ENCODE results near the gene SCAF11. TPM values are rescaled to one million over a fixed set of nuclear protein-coding genes. Genes with fewer than 3 reads are reported as not detected.

SCAF11 gene
- total RNA-seq, 2 experiments from 2014 or later, result 131 to 137 TPM

DNA sequence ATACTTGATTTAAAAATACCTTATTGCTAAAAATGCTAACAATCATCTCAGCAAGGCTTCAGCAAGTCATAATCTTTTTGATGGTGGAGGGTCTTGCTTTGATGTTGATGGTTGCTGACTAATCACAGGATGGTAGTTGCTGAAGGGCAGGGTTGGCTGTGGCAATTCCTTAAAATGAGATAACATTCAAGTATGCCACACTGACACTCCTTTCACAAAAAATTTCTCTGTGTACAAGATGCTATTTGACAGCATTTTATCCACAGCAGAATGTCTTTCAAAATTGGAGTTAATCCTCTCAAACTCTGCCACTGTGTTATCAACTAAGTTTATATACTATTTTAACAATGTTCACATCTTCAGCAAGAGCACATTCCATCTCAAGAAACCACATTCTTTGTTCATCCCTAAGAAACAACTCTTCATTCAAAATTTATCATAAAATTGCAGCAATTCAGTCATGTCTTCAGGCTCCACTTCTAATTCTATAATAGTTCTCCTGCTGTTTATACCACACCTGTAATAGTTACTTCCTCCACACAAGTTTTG, 16.1 kb downstream of the SCAF11 start:
- H3K4me1 Mint-ChIP-seq, result peaks cover 47% of the 10 kb centered on the region
- H3K9me3 Mint-ChIP-seq (ENCODE audit: low read depth), result no peaks in the 10 kb centered on the region
- CTCF ChIA-PET, result no interaction called here
- ATAC-seq, result no peak
- H3K36me3 Mint-ChIP-seq, result peaks cover 62% of the 10 kb centered on the region
- no peak overlapping the region for H3K4me3 Mint-ChIP-seq
- H3K27me3 Mint-ChIP-seq, result no peaks in the 10 kb centered on the region
- H3K27ac Mint-ChIP-seq, result no peak overlapping the region
- no peak for DNase-seq

DNA sequence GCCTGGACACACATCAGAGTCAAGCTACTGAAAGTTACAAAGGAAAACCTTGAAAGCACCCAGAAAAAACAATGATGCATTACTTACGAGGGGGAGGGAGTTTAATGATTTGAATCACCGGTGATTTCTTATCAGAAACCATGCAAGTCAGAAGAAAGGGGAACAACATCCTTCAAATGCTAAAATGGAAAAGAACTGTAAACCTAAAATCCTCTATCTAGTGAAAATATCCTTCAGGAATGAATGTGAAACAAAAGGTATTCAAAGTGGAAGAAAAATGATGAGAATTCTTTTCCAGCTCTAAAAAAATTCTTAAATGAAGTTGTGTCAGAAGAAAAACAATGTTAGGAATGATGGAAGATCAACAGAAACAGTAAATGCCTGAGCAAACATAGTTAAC, 16.8 kb downstream of the SCAF11 start:
- DNase-seq (no peak), ATAC-seq (no peak)
- H3K4me1 Mint-ChIP-seq, result peaks cover 47% of the 10 kb centered on the region
- H3K4me3 Mint-ChIP-seq, result no peak overlapping the region
- H3K27ac Mint-ChIP-seq, result no peak overlapping the region
- H3K36me3 Mint-ChIP-seq, result peaks cover 63% of the 10 kb centered on the region
- H3K27me3 Mint-ChIP-seq, result no peaks in the 10 kb centered on the region
- no peaks in the 10 kb centered on the region for H3K9me3 Mint-ChIP-seq (ENCODE audit: low read depth)
- CTCF ChIA-PET, result no interaction called here

DNA sequence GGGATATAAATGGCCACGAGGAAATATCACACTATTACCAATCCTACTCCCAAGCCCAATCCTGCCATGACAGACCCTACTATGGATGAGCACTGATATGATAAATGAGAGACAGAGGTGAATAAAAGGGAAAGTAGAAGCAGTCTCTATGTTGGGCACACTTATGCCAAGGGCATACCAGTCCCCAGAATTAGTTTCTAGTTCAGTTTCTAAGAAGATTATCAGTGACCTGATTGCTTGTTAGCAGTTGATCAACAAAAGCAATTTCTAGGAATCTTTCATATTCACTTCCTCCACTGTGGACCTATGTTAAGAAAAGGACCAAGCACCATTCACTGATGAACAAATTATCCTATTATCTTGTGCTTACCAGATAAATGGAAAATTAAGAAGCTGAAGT, 20.0 kb downstream of the SCAF11 start:
- no peak for DNase-seq
- CTCF ChIA-PET, result no interaction called here
- no peak overlapping the region for H3K27ac Mint-ChIP-seq
- H3K4me3 Mint-ChIP-seq, result no peak overlapping the region
- no peaks in the 10 kb centered on the region for H3K27me3 Mint-ChIP-seq
- peaks cover 36% of the 10 kb centered on the region for H3K4me1 Mint-ChIP-seq
- no peaks in the 10 kb centered on the region for H3K9me3 Mint-ChIP-seq (ENCODE audit: low read depth)
- no peak for ATAC-seq
- peaks cover 56% of the 10 kb centered on the region for H3K36me3 Mint-ChIP-seq

DNA sequence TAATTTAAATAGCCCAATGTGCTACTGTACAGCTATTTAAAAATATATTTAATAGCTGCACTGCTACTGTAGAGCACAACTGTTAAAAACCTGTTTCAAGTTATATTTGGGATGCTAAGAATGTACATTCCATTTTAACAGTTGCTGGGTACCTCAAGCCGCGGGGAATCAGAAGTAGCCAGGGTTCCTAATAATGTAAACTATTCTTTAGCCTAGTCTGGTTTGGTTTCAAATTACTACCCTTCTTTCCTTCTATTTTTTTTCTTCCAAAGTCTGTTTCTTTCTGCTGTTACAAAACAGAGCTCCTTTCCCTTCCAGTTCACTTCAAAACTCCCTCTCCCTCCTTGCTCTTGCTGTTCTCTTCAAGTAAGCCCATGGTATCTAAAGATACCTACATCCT, 21.3 kb downstream of the SCAF11 start:
- DNase-seq (no peak), ATAC-seq (no peak)
- Mint-ChIP-seq H3K27ac (no peak overlapping the region), H3K9me3 (ENCODE audit: low read depth) (no peaks in the 10 kb centered on the region), H3K36me3 (peaks cover 58% of the 10 kb centered on the region), H3K27me3 (no peaks in the 10 kb centered on the region), H3K4me1 (peaks cover 31% of the 10 kb centered on the region), H3K4me3 (no peak overlapping the region)
- CTCF ChIA-PET, result no interaction called here

DNA sequence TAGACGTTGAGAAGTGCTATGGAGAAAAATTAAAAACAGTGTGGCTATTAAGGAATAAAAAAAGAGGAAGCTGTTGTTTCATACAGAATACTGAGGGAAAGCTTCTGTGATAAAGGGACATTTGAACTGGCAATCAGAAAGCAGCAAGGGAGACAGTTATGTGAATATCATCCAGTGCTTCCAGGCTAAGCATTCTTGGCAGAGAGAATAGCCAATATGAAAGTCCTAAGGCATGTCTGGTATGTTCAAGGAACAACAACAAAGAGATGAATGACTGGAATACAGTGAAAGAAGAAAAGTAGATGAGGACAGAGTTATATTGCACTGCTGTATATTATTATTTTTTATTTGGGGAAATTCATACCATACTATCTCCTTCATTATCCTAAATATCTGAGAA, 23.9 kb downstream of the SCAF11 start:
- H3K4me3 Mint-ChIP-seq, result no peak overlapping the region
- H3K27ac Mint-ChIP-seq, result no peak overlapping the region
- DNase-seq, result no peak
- peaks cover 21% of the 10 kb centered on the region for H3K4me1 Mint-ChIP-seq
- no peak for ATAC-seq
- peaks cover 62% of the 10 kb centered on the region for H3K36me3 Mint-ChIP-seq
- CTCF ChIA-PET, result interaction anchor here (1.0 kb wide), 1 partner anchor 9 kb away, joined by 3 read pairs; no protein-coding TSS in a partner anchor
- peaks cover 5% of the 10 kb centered on the region for H3K9me3 Mint-ChIP-seq (ENCODE audit: low read depth)
- no peaks in the 10 kb centered on the region for H3K27me3 Mint-ChIP-seq

DNA sequence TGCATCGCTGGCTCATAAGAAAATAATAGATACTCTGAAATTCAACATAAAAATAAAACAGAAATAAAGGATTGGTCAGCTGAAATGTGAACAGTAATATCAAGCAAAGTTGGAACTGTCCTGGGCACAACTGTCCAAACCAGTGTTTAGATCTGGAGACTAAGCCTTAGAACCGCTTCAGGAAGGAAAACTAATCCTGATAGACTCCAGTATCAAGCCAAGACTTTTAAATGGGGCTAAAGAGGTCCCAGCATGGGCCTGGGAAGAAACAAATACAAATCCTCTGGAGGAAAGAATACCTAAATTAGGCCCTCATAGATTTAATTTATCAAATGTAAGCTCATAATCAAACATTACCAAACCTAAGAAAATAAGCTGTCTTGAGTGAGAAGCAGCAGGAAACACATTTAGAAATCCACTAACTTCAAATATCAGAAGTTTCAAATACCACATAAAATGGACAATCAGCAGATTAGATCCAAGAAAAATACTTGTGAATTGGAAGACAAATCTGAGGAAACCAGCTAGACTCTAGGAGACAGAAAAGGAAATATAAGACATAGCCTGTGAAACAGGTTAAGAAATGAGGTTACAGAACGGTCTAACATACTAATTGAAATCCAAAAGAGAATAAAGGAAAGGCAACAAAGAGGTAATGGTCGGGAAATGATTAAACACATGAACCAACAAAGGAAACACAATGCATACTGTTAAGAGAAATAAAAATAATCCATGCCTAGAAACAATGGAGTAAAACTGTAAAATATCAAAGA, 27.6 kb downstream of the SCAF11 start:
- peaks cover 59% of the 10 kb centered on the region for H3K36me3 Mint-ChIP-seq

DNA sequence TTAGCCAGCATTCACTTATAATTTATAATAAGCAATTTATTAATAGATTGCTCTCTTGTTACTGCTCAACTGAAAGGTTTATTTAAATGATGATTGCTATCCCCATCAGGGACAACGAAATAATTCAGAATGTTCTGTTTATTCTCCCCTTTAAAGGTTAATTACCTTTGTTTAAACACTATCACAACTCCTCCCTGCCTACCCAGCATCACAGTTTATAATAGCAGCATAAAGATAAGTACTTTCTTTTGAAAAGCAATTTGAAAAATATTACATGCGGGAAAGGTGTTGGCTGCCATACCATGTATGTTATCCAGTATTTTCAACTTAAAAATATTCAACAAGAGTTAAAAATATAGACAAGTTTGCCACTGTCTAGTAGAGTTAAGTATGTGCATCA, 30.6 kb downstream of the SCAF11 start:
- Mint-ChIP-seq H3K9me3 (ENCODE audit: low read depth) (peaks cover 5% of the 10 kb centered on the region), H3K27ac (no peak overlapping the region), H3K36me3 (peaks cover 48% of the 10 kb centered on the region), H3K4me3 (no peak overlapping the region), H3K4me1 (peaks cover 4% of the 10 kb centered on the region), H3K27me3 (no peaks in the 10 kb centered on the region)
- no peak for DNase-seq
- ATAC-seq, result no peak
- CTCF ChIA-PET, result no interaction called here

More for the DNA sequence above, 27.6 kb downstream of the SCAF11 start:
- peaks cover 8% of the 10 kb centered on the region for H3K4me1 Mint-ChIP-seq
- DNase-seq, result no peak
- H3K4me3 Mint-ChIP-seq, result no peak overlapping the region
- no peak for ATAC-seq
- H3K27me3 Mint-ChIP-seq, result no peaks in the 10 kb centered on the region
- CTCF ChIA-PET, result no interaction called here
- no peak overlapping the region for H3K27ac Mint-ChIP-seq
- H3K9me3 Mint-ChIP-seq (ENCODE audit: low read depth), result peaks cover 5% of the 10 kb centered on the region

DNA sequence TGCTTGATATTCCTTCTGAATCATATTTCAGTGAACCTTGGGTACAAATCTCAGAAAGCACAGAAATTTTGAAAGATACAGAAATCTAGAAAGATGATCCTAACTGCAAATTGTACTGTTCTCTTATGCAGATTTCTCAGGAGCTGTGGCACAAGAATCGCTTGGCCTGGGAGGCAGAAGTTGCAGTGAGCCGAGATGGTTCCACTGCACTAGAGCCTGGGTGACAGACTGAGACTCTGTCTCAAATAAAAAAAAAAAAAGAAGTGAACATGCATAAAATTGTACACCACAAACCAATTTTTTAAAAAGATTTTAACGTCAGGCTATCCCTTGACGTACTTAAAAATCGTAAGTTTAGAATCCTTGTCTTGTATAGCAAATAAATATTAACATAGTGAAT, 31.3 kb downstream of the SCAF11 start:
- Mint-ChIP-seq H3K27ac (no peak overlapping the region), H3K4me3 (no peak overlapping the region), H3K27me3 (no peaks in the 10 kb centered on the region), H3K36me3 (peaks cover 42% of the 10 kb centered on the region), H3K4me1 (peaks cover 4% of the 10 kb centered on the region), H3K9me3 (ENCODE audit: low read depth) (peaks cover 5% of the 10 kb centered on the region)
- ATAC-seq (no peak), DNase-seq (no peak)
- CTCF ChIA-PET, result no interaction called here

DNA sequence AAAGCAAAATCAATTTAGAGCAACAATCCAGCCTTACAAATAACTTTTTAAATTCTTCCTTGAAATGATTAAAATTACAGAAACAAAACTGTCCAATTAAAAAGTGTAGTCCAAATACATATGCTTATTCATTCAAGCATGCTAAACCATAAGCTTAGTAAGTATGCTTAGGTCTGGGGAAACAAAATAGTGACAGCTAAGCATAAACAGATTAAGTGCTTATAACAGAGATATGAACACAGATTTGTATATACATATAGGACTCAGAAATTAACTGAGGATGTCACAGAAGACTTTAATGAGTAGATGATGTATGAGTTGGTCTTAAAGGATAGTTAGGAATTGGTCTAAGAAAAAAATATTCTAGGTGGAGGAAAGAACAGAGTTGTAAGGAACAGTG, 41.8 kb downstream of the SCAF11 start:
- Mint-ChIP-seq H3K27me3 (no peaks in the 10 kb centered on the region), H3K4me3 (no peak overlapping the region), H3K27ac (no peak overlapping the region), H3K36me3 (peaks cover 44% of the 10 kb centered on the region), H3K9me3 (ENCODE audit: low read depth) (no peaks in the 10 kb centered on the region), H3K4me1 (no peaks in the 10 kb centered on the region)
- DNase-seq (no peak), ATAC-seq (no peak)
- CTCF ChIA-PET, result interaction anchor here (1.1 kb wide), 1 partner anchor 29 kb away, joined by 3 read pairs; no protein-coding TSS in a partner anchor

DNA sequence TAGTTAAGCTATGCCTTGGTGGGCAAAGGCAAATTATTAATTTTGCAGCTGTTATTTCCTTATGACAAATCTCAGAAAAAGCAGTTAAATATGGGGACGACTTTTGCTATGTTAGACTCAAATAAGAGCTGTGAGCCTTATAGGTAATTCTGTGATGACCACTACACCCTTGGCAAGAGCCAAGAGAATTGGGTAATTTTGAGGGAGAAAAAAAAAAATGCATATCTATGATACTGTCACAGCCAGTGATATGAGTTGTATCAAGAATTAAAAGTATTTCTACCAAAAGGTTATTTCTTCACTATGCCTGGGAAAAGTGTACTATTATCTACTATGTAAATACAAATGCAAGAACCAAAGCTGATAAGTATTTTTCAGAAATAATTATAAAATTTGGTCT, 43.9 kb downstream of the SCAF11 start:
- H3K9me3 Mint-ChIP-seq (ENCODE audit: low read depth), result peaks cover 6% of the 10 kb centered on the region

DNA sequence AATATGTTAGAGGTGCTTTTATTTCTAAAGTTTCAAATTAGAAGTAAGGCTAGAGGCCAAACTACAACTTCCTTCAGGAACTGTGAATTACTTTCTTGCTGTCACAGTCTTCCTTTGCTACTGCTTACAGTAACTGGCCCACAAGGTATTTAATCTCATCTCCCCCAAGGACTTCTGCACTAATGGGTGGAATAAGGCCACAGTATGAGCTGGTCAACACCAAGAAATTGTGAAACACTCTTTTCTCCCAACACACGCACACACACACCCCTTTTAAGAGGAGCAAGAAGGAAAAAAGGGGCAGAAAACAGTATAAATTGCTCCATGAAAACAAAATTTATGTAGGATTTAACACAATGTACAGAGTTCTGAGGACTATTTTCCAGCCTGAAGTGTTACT, 45.6 kb downstream of the SCAF11 start:
- H3K4me1 Mint-ChIP-seq, result no peaks in the 10 kb centered on the region
- no peak for ATAC-seq
- H3K27ac Mint-ChIP-seq, result peak overlapping the region; percentile 9
- H3K4me3 Mint-ChIP-seq, result no peak overlapping the region
- H3K9me3 Mint-ChIP-seq (ENCODE audit: low read depth), result peaks cover 7% of the 10 kb centered on the region
- peaks cover 67% of the 10 kb centered on the region for H3K36me3 Mint-ChIP-seq
- no peaks in the 10 kb centered on the region for H3K27me3 Mint-ChIP-seq
- CTCF ChIA-PET, result no interaction called here
- DNase-seq, result no peak

More for the DNA sequence above, 43.9 kb downstream of the SCAF11 start:
- no peaks in the 10 kb centered on the region for H3K27me3 Mint-ChIP-seq
- CTCF ChIA-PET, result no interaction called here
- DNase-seq, result no peak
- H3K27ac Mint-ChIP-seq, result no peak overlapping the region
- ATAC-seq, result no peak
- no peak overlapping the region for H3K4me3 Mint-ChIP-seq
- H3K36me3 Mint-ChIP-seq, result peaks cover 59% of the 10 kb centered on the region
- no peaks in the 10 kb centered on the region for H3K4me1 Mint-ChIP-seq

DNA sequence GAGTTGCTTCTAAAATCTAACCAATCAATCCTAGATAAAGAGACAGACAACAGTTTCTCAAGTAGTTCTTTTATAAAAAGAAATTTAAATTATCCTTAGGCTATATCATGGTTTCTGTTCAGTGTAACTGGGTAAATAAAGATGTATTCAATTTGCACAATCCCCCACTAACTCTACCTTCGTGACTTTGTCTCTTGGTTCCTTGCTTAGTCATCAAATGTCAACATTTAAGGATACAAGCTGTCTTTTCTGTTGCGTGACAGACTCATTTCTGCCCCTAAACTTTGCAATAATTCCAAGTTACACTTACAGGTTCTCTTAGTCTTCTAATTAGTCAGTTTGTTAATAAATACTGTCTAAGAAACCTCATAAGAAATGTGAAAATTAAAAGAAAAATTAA, 50.6 kb downstream of the SCAF11 start:
- no peaks in the 10 kb centered on the region for H3K27me3 Mint-ChIP-seq
- DNase-seq (no peak), ATAC-seq (no peak)
- H3K36me3 Mint-ChIP-seq, result peaks cover 57% of the 10 kb centered on the region
- H3K27ac Mint-ChIP-seq, result no peak overlapping the region
- peaks cover 7% of the 10 kb centered on the region for H3K9me3 Mint-ChIP-seq (ENCODE audit: low read depth)
- H3K4me3 Mint-ChIP-seq, result no peak overlapping the region
- peaks cover 4% of the 10 kb centered on the region for H3K4me1 Mint-ChIP-seq
- CTCF ChIA-PET, result interaction anchor here (1.5 kb wide), 1 partner anchor 11 kb away, joined by 3 read pairs; no protein-coding TSS in a partner anchor

DNA sequence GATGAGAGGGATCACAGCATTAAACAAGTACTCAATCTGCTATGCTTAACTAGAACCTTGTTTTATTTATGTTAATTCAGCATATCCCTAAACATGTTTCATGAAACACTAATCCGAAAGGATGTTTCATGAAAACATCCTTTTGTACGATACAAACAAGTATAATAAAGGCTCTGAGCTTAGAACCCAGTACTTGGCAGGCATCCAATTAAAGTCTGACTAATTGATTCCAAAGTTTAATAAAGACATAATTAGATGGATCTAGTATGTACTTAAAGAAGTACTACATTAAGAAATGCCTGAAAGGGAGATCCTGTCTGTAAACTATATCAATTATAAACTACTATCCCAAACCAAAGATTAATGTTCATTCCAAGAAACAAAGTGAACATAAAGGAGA, 51.8 kb downstream of the SCAF11 start:
- peaks cover 48% of the 10 kb centered on the region for H3K36me3 Mint-ChIP-seq
- no peaks in the 10 kb centered on the region for H3K27me3 Mint-ChIP-seq
- ATAC-seq, result no peak

DNA sequence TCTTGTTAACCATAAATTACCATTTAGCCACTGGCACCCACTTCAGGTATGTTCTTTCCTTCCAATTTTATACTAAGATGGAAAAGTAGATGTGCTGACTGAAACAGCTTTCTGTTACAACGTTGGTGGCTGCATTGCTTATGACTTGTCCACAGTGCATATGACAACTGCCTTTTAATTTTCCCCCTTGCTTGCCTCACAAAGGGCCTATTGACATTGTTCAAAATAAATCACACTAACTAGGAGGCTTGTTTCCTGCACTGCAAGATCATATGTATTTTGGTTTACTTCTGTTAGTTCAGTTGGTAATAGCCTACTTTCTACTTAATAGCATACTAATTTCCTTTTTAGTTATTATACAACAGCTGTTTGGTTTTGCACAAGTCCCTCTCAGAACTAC, 55.4 kb downstream of the SCAF11 start:
- CTCF ChIA-PET, result interaction anchor here (0.9 kb wide), 1 partner anchor 392 kb away, joined by 3 read pairs; no protein-coding TSS in a partner anchor
- H3K4me1 Mint-ChIP-seq, result peaks cover 4% of the 10 kb centered on the region
- ATAC-seq (no peak), DNase-seq (no peak)
- H3K9me3 Mint-ChIP-seq (ENCODE audit: low read depth), result no peaks in the 10 kb centered on the region
- no peaks in the 10 kb centered on the region for H3K27me3 Mint-ChIP-seq
- peaks cover 34% of the 10 kb centered on the region for H3K36me3 Mint-ChIP-seq
- H3K27ac Mint-ChIP-seq, result no peak overlapping the region
- H3K4me3 Mint-ChIP-seq, result no peak overlapping the region

More for the DNA sequence above, 51.8 kb downstream of the SCAF11 start:
- CTCF ChIA-PET, result no interaction called here
- peaks cover 4% of the 10 kb centered on the region for H3K4me1 Mint-ChIP-seq
- no peak overlapping the region for H3K27ac Mint-ChIP-seq
- H3K9me3 Mint-ChIP-seq (ENCODE audit: low read depth), result peaks cover 7% of the 10 kb centered on the region
- H3K4me3 Mint-ChIP-seq, result no peak overlapping the region
- no peak for DNase-seq
